Cardiac septum (tissue), 1 donor: ENCODE data around the gene CACNA1C. TPM values are rescaled to one million over a fixed set of nuclear protein-coding genes. Genes with fewer than 3 reads are reported as not detected.

Experiments used
- DNase-seq: peaks from one replicate; pipeline ENCODE4 v3.0.0-alpha.2; 2020; ENCODE audit warnings: low spot score
- intact Hi-C: fragments of 100-400 bp; cut with DNase I; formaldehyde crosslinking; loops from one replicate; pipeline ENCODE4 v1.14.0; 2022
- total RNA-seq: library from RNA; stranded (reverse); fragmentation: NEBNext Ultra II Directional; extraction: Animal tissue kit (Norgen Biotek cat#: 25700); gene quantifications from one replicate; pipeline ENCODE4 v1.2.1, GENCODE V29; 2021
- donor health status: DM: no; HTN: no; CAD: no.

Gene CACNA1C
- total RNA-seq, 1 donor from 2014 or later = 182 TPM

GRCh38 chr12:2376908-2377657 lies 324.3 kb downstream of the CACNA1C start:
- no peak for DNase-seq
- intact Hi-C loops = no loop called here

GRCh38 chr12:2378835-2379330 lies 326.1 kb downstream of the CACNA1C start:
- intact Hi-C loops = no loop called here
- DNase-seq = no peak

- intact Hi-C loops = no loop called here
- no peak for DNase-seq
These were observed 328.2 kb downstream of the CACNA1C start for GRCh38 chr12:2380946-2381345.

- no peak for DNase-seq
- intact Hi-C loops = no loop called here
These were observed 329.8 kb downstream of the CACNA1C start for GRCh38 chr12:2382370-2383155.

GRCh38 chr12:2383325-2384028 lies 330.7 kb downstream of the CACNA1C start:
- no peak for DNase-seq
- intact Hi-C loops = no loop called here

GRCh38 chr12:2384029-2384386 lies 331.2 kb downstream of the CACNA1C start:
- no peak for DNase-seq
- intact Hi-C loops = no loop called here

GRCh38 chr12:2384533-2385351 lies 332.0 kb downstream of the CACNA1C start:
- intact Hi-C loops = no loop called here
- no peak for DNase-seq

GRCh38 chr12:2385529-2385928 lies 332.7 kb downstream of the CACNA1C start:
- intact Hi-C loops = no loop called here
- DNase-seq = no peak

- intact Hi-C loops = no loop called here
- no peak for DNase-seq
These were observed 333.8 kb downstream of the CACNA1C start for GRCh38 chr12:2386566-2386965.

- intact Hi-C loops = no loop called here
- no peak for DNase-seq
These were observed 334.5 kb downstream of the CACNA1C start for GRCh38 chr12:2387103-2387834.

- intact Hi-C loops = no loop called here
- no peak for DNase-seq
These were observed 336.4 kb downstream of the CACNA1C start for GRCh38 chr12:2389079-2389790.

GRCh38 chr12:2390133-2390532 lies 337.3 kb downstream of the CACNA1C start:
- intact Hi-C loops = no loop called here
- DNase-seq = no peak

GRCh38 chr12:2390850-2391390 lies 338.1 kb downstream of the CACNA1C start:
- intact Hi-C loops = no loop called here
- DNase-seq = peak; percentile 58

GRCh38 chr12:2391740-2392331 lies 339.0 kb downstream of the CACNA1C start:
- intact Hi-C loops = no loop called here
- DNase-seq = peak; percentile 6

- intact Hi-C loops = no loop called here
- DNase-seq = peak; percentile 60
These were observed 340.2 kb downstream of the CACNA1C start for GRCh38 chr12:2393016-2393415.

GRCh38 chr12:2393996-2394395 lies 341.2 kb downstream of the CACNA1C start:
- peak; percentile 57 for DNase-seq
- intact Hi-C loops = no loop called here

GRCh38 chr12:2395354-2395977 lies 342.7 kb downstream of the CACNA1C start:
- intact Hi-C loops = no loop called here

More at GRCh38 chr12:2395354-2395977, 342.7 kb downstream of the CACNA1C start:
- no peak for DNase-seq
